Measurements from ENCODE around the gene MMRN1.

- TF ChIP-seq SUZ12 (IDR thresholded peaks at IDR 0.05; ENCODE audit: extremely low read depth, insufficient read depth, insufficient read length) (no peak), YY1 (IDR thresholded peaks at IDR 0.05; ENCODE audit: insufficient read depth, insufficient read length) (no peak), ZNF274 (IDR thresholded peaks at IDR 0.05; ENCODE audit: low read depth, low read length) (no peak)
These were observed 11.7 kb downstream of the MMRN1 start for GRCh38 chr4:89906316-89906715.

Data from NT2/D1 (cell line).